OCI-M2 (cell line): ENCODE results near the gene LDLRAD4.

Source experiments
- DNase-seq: peaks from one replicate; lab custom pipeline; 2025; ENCODE audit not compliant: unreplicated experiment; lab: John Stamatoyannopoulos, UW

Gene LDLRAD4

GRCh38 chr18:13218368-13218991, at the start of gene LDLRAD4:
Gene LDLRAD4, plus strand, starts transcription at chr18:13218760.
- no peak for DNase-seq

DNA sequence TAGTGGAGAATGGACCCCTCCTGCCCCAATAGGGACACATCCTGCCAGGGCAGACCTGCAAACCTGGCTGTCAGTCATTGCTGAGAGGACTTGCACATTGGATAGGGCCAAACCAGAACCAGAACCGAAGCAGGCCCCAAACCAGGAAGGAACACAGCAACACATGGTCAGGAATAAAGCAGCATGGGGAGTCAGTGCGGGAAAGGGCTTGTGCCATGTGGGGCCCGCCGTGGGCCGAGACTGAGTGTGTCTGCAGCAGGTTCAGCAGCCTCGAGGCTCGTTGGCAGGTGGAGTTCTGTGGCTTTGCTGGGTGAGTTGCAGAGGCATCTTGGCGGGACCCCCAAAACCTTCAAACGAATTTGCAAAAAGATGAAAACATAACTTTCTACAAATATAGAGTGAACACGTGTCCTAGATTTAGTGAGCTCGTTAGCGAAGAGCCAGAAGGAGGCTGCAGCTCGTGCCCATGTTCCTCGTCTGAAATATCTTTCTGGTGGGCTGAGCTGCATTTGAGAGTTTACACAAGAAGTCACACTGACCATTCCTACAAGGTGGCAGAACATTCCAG, 44.9 kb upstream of the LDLRAD4 start:
- no peak for DNase-seq

- DNase-seq = no peak
Measured at GRCh38 chr18:13175266-13175665, 43.3 kb upstream of the LDLRAD4 start.

DNA sequence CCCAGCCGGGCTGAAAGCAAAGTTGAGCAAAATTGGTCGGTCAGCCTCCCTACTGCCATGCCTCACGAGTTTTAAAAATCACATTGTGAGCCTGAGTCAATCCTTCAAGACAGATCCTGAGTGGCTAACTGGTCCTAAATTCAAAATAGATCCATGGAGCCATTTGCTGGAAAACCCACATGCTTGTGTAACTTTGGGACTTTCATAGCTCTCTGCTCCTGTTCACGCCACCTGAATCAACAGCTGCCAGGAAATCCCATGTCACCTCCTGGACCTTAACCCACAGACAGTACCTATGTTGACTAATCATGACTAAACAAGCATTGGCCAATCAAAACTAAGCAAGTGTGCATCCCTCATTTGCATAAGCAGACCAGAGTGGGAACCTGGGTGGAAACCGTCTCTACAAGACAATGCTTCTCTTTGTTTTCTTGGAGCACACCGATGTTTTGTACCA, 42.8 kb upstream of the LDLRAD4 start:
- no peak for DNase-seq

DNA sequence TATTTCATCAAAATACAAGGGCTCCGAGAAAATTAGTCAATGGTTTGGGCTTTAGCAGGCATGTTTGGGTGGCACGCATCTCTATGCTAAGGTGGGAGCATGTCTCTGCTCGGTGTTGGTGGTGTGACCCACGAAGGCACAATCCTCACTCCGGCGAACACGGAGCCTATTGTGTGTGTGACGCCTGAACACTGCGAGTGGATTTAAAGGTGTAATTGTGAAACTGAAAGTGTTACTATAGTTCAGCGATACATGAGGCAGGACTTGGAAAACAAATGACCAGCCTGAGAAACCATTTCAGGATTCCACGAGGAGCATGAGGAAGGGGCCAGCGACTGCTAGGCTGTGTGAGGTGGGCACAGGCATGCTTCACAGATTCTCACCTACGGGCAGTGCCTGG, 41.7 kb upstream of the LDLRAD4 start:
- DNase-seq = no peak

- DNase-seq = no peak
Measured at GRCh38 chr18:13178197-13178596, 40.4 kb upstream of the LDLRAD4 start.

GRCh38 chr18:13178976-13179375, 39.6 kb upstream of the LDLRAD4 start:
- DNase-seq = no peak

DNA sequence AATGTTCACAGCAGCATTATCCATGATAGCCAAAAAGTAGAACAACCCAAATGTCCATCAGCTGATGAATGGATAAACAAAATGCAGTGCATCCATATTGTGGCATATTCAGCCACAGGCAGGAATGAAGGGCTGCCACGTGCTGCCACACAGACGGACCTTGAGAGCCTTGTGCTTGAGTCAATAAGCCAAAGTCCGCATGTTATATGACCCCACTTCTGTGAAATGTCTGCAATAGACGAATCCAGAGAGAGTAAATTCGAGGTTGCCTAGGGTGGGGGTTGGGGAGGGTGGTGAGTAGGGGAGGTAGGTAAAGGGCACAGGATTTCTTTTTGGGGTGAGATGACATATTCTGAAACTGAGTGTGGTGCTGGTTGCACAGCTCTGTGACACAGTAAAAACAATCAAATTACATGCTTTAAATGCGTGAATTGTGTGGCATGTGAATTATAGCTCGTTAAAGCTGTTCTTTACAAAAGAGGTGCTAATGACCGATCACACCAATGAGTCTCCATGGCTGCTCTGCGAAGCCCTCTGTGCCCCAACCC, 38.9 kb upstream of the LDLRAD4 start:
- DNase-seq = no peak

- DNase-seq = no peak
Measured at GRCh38 chr18:13180614-13181375, 37.8 kb upstream of the LDLRAD4 start.

GRCh38 chr18:13181765-13182164, 36.8 kb upstream of the LDLRAD4 start:
- DNase-seq = no peak

DNA sequence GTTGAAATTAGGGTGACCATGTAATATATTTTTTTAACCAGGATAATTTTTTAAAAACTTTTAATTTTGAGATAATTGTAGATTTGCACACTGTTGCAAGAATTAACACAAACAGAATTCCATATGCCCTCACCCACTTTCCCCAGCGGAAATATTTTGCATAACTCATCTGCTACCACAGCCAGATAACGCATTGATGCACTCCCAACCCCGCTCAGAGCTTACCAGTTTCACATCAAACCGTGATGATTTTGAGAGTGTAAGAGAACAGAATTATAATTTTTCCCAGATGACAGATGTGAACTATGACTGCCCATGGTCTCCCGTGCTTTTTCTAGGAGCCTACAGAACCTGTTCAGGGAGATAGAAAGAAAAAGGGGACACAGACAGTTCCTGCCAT, 35.2 kb upstream of the LDLRAD4 start:
- DNase-seq = no peak

GRCh38 chr18:13183790-13184189, 34.8 kb upstream of the LDLRAD4 start:
- no peak for DNase-seq

DNA sequence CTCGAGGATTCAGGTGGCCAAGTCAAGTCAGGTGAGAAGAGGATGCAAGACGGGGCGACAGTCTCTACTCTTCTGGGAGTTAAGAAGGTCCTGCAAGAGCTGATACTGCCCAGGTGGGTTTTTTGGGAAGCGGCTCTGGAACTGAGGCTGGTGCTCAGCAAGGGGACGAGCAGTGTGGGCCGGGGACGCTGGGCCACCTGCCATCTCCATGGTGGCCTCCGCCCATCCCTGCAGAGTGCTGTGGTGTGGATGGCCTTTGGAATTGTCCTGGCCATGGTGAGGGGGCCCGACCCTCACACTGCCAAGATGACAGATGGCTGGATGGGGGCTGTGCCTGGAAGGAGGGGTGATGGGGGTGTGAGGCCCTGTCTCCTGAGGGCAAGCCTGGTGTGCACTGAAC, 34.2 kb upstream of the LDLRAD4 start:
- no peak for DNase-seq

GRCh38 chr18:13185675-13186198, 32.8 kb upstream of the LDLRAD4 start:
- DNase-seq = no peak

DNA sequence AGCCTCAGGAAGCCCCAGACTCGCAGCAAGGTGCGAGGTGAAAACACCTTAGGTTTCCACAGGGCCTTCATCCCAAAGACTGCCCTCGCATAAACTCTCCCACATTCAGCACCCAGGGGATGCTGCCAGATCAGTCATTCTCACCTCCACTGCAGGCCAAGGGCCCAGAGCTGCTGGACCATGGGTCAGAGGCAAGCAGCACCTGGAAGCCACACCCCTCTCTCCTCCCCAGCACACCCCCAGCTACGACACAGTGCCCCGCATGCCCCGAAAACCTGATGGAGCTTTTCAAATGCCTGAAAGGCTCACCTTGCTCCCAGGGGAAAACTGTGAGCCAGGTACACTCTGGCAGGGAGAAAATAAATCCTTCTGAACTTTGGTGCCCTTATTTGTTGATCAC, 31.9 kb upstream of the LDLRAD4 start:
- no peak for DNase-seq

DNA sequence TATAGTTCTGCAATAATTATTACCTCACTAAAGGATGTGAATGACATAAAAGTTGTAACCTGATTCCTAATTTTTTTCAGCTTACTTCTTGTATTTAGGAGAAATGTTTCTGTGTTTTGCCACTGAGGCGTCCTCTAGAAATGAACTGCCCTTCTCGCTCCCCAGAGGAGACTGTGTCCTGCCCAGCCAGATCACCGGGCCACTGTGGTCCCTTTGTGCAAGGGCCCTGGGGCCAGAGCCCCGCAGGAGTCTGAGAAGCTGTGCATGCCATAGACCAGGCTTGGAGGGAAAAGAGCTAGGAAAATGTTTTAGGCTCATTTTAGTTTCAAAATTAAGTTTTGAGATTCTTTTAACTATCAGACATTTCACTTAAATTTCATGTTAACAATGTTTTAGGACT, 31.1 kb upstream of the LDLRAD4 start:
- no peak for DNase-seq

DNA sequence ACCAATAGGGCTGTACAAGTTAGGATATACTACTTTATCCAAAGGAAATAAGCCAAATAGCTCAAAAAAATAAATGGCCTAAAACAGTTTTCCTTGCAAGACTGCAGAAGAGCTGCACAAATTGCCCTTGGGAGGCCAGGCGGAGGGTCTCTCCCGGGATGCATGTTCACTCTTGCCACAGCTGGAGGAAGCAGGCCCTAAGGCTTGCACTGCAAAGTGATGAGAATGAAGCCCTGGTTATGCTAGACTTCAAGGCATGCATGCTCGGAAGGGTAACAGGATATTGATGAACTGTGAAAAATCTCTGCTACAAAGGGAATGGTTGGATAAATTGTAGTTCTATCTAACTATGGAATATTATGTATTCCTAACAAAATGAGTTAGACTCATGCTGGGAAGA, 27.5 kb upstream of the LDLRAD4 start:
- no peak for DNase-seq

DNA sequence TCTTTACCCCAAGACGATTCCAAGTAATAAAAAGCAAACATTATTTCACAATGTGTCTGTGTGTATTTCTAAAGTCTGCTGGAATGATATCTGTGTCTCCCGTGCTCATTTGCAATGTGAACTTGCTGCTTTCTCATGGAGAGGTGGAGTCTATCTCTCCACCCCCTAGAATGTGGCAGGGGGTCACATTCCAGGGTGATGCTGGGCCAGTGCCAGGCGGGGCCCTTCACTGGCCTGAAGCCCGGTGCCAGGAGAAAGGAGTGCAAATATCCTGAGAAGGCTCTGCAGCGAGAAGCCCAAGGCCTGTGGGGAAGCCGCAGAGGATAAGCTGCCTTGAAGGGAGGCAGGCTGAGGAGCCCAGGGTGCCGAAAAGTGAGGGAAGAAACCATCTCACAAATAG, 26.8 kb upstream of the LDLRAD4 start:
- DNase-seq = no peak

DNA sequence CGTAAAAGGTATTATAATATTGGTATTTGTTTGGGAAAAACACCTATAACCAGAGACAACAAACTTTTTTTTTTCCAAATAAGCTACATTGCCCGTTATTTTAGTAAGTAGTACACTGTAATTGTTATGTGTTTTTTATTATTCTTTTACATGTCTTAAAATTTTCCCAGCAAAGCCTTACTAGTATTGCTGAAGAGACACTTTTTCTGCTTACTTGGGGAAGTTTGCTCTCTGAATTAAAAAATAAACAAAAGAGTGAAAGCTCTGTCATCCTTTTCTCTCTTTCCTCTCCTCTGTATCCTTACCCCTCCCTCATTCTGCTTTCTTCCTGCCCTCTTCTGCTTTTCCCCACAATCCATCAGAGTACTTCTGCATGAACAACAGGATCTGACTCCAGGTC, 25.6 kb upstream of the LDLRAD4 start:
- DNase-seq = no peak

GRCh38 chr18:13194239-13194638, 24.3 kb upstream of the LDLRAD4 start:
- DNase-seq = no peak

GRCh38 chr18:13198701-13199100, 19.9 kb upstream of the LDLRAD4 start:
- no peak for DNase-seq

- no peak for DNase-seq
Measured at GRCh38 chr18:13199169-13199568, 19.4 kb upstream of the LDLRAD4 start.
